Ramos (cell line): Measurements from ENCODE around the gene DACH1.

Experiments used
- in situ Hi-C: fragments of 300-500 bp; cut with MboI; formaldehyde crosslinking; loops from one replicate; pipeline ENCODE4 v1.14.3; 2022; ENCODE audit warnings: low sequenced_read_pairs; ENCODE audit not compliant: unreplicated experiment

Gene DACH1

GRCh38 chr13:71516521-71516920, 350.5 kb downstream of the DACH1 start:
- in situ Hi-C loops: no loop called here

DNA sequence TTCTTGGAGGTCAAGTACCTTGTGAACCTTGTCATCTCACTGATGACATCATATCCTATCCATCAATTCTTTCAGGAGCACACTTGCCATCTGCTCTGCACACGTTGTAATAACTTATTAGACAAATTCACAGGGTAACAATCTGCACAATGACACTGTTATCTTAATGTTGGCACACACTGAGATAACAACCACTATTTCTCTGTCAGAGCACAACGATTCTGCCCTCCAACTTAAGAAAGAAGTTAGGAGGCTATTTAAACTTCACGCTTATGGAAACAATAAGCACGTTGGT, 351.3 kb downstream of the DACH1 start:
- in situ Hi-C loops: no loop called here

GRCh38 chr13:71514900-71515743, 351.9 kb downstream of the DACH1 start:
- in situ Hi-C loops: no loop called here

DNA sequence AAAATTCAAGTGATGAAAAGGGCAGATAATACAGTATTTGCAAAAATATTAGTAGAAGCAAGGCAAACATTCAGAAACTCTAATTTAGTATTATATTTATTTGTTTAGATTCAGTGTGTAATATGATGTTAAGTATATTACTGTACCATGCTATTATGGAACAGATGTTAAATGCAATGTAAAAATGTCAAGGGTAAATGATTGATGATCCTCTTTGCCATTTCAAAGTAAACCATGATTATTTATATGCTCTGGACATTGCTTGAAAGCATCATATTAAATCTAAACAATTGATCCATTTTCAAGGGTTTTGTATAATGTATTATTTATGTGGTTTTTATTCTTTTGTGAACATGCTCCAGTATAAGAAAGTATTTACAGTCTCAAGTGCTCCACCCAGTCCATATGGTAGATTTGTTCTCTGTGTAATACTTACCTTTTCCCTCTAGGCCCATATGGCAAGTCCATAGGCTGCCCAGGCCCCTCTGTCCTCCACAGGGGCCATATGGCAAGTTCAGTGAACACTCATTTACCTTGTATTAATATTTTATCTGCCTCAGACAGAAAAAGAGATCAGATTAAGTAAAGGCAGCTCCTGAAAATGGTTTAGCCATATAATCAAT, 353.5 kb downstream of the DACH1 start:
- in situ Hi-C loops: no loop called here

GRCh38 chr13:71503781-71504180, 363.2 kb downstream of the DACH1 start:
- in situ Hi-C loops: no loop called here

- in situ Hi-C loops: no loop called here
Measured at GRCh38 chr13:71499944-71500514, 367.0 kb downstream of the DACH1 start.

DNA sequence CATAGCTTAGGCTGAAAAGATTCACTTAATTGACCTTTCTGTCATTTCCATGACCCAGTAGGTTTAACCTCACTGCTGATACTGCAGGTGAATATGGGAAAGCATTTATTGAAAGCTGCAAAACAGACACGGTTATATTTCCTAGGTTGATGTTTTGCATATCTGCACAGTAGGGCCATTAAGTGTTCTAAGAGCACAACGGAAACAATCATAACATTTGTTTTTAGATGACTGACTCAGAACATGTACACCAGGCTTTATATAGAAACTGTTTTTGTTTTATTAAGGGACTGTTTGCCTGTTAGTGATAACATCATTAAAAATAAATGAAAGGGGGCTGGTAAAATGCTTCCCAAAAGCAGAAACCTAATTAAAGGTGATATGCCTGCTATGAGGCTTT, 367.8 kb downstream of the DACH1 start:
- in situ Hi-C loops: no loop called here

GRCh38 chr13:71493189-71493588, 373.8 kb downstream of the DACH1 start:
- in situ Hi-C loops: no loop called here

DNA sequence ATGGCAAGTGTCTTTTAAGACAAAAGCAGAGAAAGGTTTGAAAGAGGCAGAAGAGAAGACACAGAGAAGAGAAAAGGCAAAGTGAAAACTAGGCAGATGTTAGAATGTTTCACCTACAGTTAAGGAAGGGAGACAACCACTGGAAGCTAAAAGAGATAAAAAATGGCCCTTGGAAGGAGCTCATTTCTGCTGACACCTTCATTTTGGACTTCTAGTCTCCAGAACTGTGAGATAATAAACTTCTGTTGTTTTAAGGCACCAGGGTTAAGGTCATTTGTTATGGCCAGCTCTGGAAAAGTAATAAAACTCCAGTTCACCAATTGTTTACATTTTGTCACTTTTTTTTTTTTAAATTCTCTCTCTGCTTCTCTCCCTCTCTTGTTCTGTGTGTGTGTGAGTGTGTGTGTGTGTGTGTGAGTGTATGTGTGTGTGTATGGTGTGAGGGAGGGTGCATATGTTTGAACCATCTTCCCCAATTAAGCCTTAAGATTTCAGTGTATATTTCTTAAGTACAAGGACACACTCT, 374.6 kb downstream of the DACH1 start:
- in situ Hi-C loops: no loop called here

GRCh38 chr13:71491010-71491409, 376.0 kb downstream of the DACH1 start:
- in situ Hi-C loops: no loop called here

- in situ Hi-C loops: no loop called here
Measured at GRCh38 chr13:71489041-71489440, 378.0 kb downstream of the DACH1 start.

GRCh38 chr13:71488201-71488600, 378.8 kb downstream of the DACH1 start:
- in situ Hi-C loops: no loop called here

DNA sequence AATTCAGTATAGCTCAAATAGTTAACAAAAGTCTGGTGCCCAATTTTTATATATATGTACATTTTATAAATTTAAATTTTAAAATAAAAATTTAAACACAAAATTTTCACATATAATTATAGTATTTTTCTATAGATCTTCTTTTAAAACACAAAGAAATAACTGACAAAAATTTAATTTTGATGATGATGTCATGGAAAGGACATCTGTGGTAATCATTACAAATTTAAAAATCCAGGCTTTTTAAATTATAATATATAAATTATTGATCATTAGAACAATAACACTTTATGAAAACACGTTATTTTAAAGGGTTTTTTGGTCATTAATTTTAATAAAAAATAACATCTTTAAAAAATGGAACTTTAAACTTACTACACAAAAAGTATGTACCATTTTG, 381.1 kb downstream of the DACH1 start:
- in situ Hi-C loops: no loop called here

GRCh38 chr13:71483733-71484132, 383.3 kb downstream of the DACH1 start:
- in situ Hi-C loops: no loop called here

- in situ Hi-C loops: no loop called here
Measured at GRCh38 chr13:71481501-71481900, 385.5 kb downstream of the DACH1 start.

DNA sequence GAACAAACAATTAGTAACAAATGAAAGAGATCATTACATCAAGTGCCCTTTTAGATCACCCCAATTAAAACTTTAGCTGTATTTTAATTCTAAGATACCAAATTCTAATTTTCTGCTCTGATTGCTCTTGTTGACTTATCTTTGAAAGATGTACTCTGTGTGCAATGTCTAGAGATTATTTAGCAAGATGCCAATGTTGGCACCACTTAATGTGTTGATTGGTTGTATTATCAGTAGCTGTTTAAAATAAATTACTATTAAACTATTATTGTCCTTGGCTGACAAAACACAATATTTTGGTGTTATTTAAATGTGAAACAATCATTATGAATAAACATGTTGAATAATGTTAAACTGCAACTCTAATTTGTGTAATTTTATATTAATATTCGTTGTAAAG, 386.0 kb downstream of the DACH1 start:
- in situ Hi-C loops: no loop called here

DNA sequence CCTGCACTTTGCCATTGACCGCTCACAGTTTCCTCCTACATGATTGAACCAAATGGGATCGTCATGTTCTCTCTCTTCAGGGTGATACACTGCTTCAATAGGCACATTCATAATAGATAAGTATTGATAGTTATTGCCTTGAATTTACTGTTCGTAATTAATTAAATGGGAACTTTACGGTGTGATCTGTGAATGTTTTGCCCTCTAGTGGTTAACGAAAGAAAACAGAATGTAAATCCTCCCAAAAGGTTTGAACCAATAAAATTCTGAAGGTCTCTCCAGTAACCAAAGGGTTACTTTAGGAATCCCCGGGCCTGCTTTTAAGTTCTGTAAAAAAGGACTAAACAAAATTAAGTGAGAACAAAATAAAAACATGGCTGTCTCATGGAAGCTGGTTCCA, 389.3 kb downstream of the DACH1 start:
- in situ Hi-C loops: no loop called here

DNA sequence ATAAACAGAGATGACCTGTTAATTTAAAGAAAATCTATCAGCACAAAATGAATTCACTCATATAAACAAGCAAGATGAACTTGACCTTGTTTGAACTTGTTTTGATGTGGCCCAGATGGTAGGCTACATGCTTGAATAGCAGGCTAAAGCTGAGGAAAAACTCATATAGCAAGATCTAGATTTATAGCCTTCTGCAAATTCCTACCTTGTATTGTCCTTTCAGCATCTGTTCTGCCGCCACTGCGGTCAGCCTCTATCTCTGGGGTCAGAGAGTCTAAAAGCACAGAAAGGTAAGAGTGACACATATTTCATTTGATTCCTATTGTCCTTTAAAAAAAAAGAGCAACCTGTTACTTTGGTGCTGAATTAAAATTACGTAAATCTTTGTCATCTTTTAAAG, 392.1 kb downstream of the DACH1 start:
- in situ Hi-C loops: no loop called here

DNA sequence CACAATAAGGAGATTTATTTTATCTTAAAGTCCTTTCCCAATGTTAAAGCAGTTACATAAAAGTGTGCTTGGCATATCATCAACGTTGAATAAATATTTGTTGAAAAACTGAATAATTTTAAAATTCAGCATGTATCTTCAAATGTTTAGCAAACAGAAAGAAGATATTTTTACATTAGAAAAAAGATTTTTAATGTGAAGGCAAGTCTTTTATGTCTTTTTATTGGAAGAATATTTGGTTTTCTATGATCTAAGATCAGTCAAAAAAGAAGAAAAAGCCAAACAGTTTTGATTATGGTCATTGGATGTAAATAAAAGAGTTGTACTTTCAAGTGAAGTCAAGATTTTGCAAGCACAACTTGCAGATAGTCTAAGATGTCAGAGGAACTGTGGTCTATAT, 397.4 kb downstream of the DACH1 start:
- in situ Hi-C loops: no loop called here

GRCh38 chr13:71464686-71465085, 402.3 kb downstream of the DACH1 start:
- in situ Hi-C loops: no loop called here

- in situ Hi-C loops: no loop called here
Measured at GRCh38 chr13:71461892-71462291, 405.1 kb downstream of the DACH1 start.

DNA sequence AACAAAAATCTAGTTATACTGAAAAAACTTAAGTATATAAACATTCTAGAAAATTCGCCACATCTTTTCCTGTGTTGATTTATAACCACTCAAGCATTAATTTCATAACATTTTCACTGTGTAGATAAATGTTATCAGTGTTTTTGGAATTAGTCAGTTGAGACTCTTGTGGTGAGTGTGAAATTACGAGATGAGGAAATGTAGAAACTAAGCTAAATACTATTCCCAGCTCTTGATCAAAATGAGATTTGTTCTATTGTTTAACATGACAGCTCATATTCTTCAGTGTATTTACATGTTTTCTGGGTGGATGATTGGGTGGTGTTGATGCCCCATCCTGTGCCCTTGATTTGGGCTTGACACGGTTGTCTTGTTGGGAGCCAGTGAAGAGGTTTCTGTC, 406.8 kb downstream of the DACH1 start:
- in situ Hi-C loops: no loop called here
